ENCODE results near the gene WASF2. TPM values are rescaled to one million over a fixed set of nuclear protein-coding genes. Genes with fewer than 3 reads are reported as not detected.

WASF2 gene
- total RNA-seq, 1 donor from 2014 or later, result 22.1 TPM

DNA sequence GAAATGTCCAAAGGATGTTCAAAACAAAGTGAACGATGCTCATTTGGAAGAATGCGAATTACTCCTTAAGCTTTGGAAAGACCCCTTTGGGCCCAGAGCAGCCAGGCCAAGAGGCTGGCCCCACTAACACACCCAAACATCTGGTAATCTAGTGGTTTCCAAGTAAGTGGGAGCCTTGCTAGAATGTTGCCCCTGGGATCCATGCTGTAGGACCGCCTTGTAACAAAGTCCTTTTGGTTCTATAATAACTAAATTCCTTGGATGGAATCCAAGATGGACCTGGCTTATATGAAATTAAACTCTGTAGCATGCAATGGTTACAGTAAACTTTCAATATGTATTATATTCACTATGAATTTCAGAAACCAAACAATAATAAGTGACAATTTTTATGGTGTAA is 72.3 kb downstream of the WASF2 start:
- DNase-seq (ENCODE audit: low read depth) (no peak), FAIRE-seq (no peak)
- Histone ChIP-seq H3K36me3 (ENCODE audit: control insufficient read depth, insufficient read depth, low read length) (peaks cover 25% of the 10 kb centered on the region), H3K4me3 (ENCODE audit: low read depth, low read length) (no peak overlapping the region), H3K27me3 (ENCODE audit: control insufficient read depth, insufficient read depth, low read length) (no peaks in the 10 kb centered on the region)
- TF ChIP-seq, protein P1, sequence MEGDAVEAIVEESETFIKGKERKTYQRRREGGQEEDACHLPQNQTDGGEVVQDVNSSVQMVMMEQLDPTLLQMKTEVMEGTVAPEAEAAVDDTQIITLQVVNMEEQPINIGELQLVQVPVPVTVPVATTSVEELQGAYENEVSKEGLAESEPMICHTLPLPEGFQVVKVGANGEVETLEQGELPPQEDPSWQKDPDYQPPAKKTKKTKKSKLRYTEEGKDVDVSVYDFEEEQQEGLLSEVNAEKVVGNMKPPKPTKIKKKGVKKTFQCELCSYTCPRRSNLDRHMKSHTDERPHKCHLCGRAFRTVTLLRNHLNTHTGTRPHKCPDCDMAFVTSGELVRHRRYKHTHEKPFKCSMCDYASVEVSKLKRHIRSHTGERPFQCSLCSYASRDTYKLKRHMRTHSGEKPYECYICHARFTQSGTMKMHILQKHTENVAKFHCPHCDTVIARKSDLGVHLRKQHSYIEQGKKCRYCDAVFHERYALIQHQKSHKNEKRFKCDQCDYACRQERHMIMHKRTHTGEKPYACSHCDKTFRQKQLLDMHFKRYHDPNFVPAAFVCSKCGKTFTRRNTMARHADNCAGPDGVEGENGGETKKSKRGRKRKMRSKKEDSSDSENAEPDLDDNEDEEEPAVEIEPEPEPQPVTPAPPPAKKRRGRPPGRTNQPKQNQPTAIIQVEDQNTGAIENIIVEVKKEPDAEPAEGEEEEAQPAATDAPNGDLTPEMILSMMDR (IDR thresholded peaks at IDR 0.05; ENCODE audit: insufficient read depth, low read length, severe bottlenecking), result no peak

DNA sequence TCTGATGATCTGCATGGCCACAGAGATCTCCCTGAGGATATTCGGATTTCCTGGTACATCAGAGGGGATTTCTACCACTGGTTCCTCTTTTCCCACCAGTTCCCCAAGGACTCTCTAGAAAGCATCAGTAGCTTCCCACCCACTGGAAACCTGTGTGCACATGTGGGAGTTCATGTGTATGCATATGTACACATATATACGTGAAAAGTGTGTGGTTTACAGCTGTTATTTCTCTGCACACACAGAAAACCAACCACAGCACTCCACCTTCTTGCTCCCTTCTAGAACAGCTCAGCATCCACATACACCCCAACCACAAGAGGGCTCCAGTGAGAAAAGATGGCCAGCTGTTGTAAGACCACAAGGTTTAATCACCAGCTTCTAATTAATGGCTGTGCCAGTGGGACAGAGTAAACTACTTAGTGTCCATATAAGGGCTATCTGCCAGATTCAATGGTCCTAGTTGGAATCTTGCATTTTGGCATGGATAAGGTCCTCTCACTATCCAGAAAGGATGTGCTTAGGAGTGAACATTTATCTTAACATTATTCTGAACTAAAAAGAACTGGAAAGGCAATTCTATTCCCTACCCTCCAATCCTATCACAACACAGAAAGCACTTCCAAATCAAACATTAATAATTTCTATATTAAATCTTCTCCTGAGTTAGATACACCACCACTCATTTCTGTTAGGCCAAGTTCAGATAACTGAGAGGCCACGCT is 73.4 kb downstream of the WASF2 start:
- Histone ChIP-seq H3K36me3 (ENCODE audit: control insufficient read depth, insufficient read depth, low read length) (peaks cover 30% of the 10 kb centered on the region), H3K4me3 (ENCODE audit: low read depth, low read length) (no peak overlapping the region), H3K27me3 (ENCODE audit: control insufficient read depth, insufficient read depth, low read length) (no peaks in the 10 kb centered on the region)
- FAIRE-seq (peak; percentile 75), DNase-seq (ENCODE audit: low read depth) (peak; percentile 76)
- TF ChIP-seq, protein P1 (IDR thresholded peaks at IDR 0.05; ENCODE audit: insufficient read depth, low read length, severe bottlenecking), result peak; percentile 70

DNA sequence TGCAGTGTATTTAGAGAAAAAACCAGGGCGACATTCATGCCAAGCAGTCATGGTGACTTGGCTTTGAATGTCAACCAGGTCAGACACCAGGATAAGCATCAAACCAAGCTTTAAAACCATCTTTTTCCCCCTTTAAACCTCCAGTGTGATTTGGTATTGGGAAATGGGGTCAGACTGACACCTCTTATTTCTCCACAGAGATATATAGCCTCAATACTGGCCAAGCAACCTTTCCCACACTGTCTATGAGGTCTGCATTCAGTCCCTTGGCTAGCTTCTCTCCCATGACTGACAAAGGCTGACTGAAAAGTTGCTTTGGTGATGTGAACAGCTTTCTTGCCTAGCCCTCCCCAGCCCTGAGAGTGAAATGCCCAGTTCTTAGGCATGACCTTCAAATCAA is 75.9 kb downstream of the WASF2 start:
- no peak for FAIRE-seq
- Histone ChIP-seq H3K27me3 (ENCODE audit: control insufficient read depth, insufficient read depth, low read length) (no peaks in the 10 kb centered on the region), H3K4me3 (ENCODE audit: low read depth, low read length) (no peak overlapping the region), H3K36me3 (ENCODE audit: control insufficient read depth, insufficient read depth, low read length) (peaks cover 42% of the 10 kb centered on the region)
- DNase-seq (ENCODE audit: low read depth), result no peak
- TF ChIP-seq, protein P1 (IDR thresholded peaks at IDR 0.05; ENCODE audit: insufficient read depth, low read length, severe bottlenecking), result no peak

DNA sequence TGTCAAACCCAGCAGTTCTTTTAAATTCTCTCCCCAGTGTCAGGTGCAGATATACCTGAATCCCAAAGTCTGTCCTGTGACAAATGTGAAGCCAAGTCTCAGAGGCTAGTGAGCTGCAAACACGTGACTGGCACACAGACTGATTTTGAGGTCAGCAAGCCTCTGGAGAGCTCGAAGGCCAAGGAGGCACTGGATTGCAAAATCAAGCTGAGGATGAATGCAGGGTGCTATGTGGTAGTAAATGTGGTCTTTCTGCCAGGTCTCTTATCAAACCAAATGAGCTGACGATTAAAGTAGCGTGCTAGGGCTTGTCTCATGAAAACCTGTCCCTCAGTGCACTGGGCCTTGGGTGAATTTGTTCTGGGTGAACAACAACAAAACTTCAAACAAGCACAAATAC is 77.0 kb downstream of the WASF2 start:
- Histone ChIP-seq H3K4me3 (ENCODE audit: low read depth, low read length) (no peak overlapping the region), H3K36me3 (ENCODE audit: control insufficient read depth, insufficient read depth, low read length) (peaks cover 48% of the 10 kb centered on the region), H3K27me3 (ENCODE audit: control insufficient read depth, insufficient read depth, low read length) (no peaks in the 10 kb centered on the region)
- DNase-seq (ENCODE audit: low read depth), result peak; percentile 77
- TF ChIP-seq, protein P1 (IDR thresholded peaks at IDR 0.05; ENCODE audit: insufficient read depth, low read length, severe bottlenecking), result no peak
- FAIRE-seq, result no peak

DNA sequence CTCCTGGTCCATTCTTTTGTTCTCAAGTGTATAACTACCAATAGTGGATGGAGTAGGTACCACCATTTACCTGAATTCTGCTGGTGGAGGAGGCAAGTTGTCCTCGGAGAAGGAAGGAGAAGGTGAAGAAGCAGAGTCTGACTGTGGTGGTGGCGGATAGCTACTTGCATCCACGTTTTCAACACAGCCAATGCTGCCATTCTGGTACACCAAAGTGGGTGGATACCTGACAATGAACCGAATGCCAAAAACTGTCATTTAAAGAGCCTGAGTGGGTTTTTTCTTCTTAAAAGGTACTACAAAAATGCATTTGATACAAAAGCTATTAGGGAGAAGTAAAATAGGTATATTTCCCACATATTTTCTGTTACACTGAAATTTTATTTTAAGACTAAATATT is 77.5 kb downstream of the WASF2 start:
- H3K4me3 ChIP-seq (ENCODE audit: low read depth, low read length), result no peak overlapping the region
- FAIRE-seq (no peak), DNase-seq (ENCODE audit: low read depth) (no peak)
- no peaks in the 10 kb centered on the region for H3K27me3 ChIP-seq (ENCODE audit: control insufficient read depth, insufficient read depth, low read length)
- H3K36me3 ChIP-seq (ENCODE audit: control insufficient read depth, insufficient read depth, low read length), result peaks cover 50% of the 10 kb centered on the region
- TF ChIP-seq, protein P1 (IDR thresholded peaks at IDR 0.05; ENCODE audit: insufficient read depth, low read length, severe bottlenecking), result no peak

DNA sequence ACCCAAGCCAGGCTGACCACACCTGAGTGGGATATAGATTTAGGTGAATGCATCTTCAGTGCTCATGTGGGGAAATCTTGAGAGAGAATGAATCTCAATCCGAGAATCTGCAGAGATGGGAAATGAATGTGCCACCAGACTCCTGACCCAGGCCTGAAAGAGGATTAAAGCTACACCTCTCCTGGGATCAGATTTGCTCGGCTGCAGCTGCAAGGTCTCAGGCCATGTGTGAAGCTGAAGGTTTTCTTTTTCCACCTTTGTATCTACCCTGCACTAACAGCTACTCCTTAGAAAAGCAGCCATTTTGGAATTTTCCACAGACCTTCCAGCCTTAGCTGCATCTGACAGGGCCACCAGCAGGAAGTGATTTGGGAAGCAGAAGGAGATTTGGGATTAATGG is 79.3 kb downstream of the WASF2 start:
- Histone ChIP-seq H3K27me3 (ENCODE audit: control insufficient read depth, insufficient read depth, low read length) (no peaks in the 10 kb centered on the region), H3K4me3 (ENCODE audit: low read depth, low read length) (no peak overlapping the region), H3K36me3 (ENCODE audit: control insufficient read depth, insufficient read depth, low read length) (peaks cover 47% of the 10 kb centered on the region)
- no peak for DNase-seq (ENCODE audit: low read depth)
- TF ChIP-seq, protein P1 (IDR thresholded peaks at IDR 0.05; ENCODE audit: insufficient read depth, low read length, severe bottlenecking), result no peak
- FAIRE-seq, result peak; percentile 68

Measured in bronchial epithelial cell (primary cell).